Fibroblast of peridontal ligament (primary cell): ENCODE results near the gene BEGAIN.

Source experiments
- DNase-seq: peaks from one replicate; pipeline ENCODE4 v3.0.0-alpha.2; 2010; ENCODE audit errors: extremely low read depth

The BEGAIN gene

DNA sequence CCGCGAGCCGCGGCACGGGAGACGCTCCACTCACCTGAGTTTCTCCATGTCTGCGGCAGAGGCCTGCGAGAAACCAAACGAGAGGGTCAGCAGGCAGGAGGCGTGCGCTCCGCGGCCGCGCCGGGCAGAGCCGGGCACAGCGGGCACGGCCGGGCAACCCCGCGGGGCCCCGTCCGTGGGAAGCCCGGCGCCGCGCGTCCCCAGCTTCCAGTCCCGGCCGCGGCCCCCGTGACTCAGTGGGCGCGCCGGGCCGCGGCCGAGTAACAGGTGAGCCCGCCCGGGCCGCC is 19.4 kb downstream of the BEGAIN start:
- DNase-seq, result no peak

GRCh38 chr14:100567009-100567876 is 20.0 kb downstream of the BEGAIN start:
- DNase-seq, result no peak

DNA sequence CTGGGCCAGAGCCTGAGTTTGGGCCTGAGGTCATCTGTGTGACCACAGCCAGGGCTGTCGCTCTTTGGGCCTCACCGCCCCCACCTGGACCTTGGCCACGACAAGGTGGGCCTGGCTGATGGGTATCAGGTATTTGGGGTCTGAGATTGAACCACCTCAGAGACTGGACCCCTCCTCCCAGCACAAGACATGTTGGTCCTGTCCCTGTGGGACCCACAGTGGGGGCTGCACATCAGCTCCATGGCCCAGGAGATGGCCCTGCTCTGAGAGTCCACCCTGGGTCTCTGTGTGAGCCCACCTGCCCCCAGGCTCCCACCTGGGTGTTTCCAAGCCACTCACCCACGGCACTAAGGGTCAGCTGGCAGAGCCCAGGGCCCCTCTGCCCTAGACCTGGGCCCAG is 20.6 kb downstream of the BEGAIN start:
- DNase-seq, result no peak

DNA sequence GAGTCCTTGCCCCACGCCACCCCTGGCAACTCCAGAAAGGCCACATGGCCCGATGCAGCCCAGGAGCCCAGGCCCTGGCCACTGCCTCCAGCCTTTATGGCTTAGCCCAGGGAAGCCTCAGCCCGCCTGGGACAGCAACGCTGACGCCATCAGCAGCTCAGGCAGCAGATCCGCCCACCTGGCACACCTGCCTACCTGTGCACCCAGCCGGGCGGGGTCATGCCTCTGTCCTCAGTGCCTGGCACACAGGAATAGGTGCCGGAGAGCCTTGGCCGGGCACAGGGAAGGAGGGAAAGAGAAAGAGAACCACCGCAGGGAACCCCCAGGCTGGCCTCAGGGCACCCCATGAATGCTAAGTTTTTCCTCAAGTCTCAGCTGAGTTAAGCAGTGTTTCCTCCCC is 21.1 kb downstream of the BEGAIN start:
- DNase-seq, result no peak

DNA sequence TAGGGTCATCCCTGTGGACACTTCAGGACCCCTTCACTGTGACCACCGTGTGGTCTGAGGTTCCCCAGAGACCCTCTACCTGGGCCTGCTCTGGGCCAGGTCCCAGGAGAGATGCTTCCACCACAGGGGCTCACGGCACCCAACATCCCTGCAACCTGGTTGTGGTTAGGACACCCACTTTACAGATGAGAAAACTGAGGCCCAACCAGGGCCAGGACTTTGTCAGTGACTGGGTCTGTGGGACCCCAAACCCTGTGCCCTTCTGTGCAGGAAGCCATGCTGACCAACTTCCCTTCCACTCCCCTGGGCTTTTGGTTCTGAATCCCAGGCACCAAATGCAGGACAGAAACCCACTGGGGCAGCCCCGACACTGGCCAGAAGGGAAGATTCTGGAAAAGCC is 21.6 kb downstream of the BEGAIN start:
- DNase-seq, result no peak

DNA sequence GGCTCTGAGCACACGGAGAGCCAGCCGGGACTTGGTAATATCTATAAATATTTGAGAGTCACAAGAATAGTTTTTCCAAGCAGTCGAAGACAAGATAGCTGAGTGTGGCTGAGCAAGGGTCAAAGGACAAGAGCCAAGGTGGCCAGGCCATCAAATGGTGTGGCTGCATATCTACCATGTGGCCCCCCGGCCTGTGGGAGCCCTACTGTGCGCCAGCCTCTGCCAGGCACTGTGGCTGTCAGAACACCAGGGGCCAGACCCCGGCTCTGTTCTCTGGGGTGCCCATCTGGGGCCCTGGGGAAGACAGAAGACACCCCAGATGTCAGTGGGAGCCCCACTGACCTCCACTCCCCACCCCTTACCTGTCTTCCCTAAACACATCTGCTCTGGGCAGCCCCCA is 22.7 kb downstream of the BEGAIN start:
- DNase-seq, result no peak

DNA sequence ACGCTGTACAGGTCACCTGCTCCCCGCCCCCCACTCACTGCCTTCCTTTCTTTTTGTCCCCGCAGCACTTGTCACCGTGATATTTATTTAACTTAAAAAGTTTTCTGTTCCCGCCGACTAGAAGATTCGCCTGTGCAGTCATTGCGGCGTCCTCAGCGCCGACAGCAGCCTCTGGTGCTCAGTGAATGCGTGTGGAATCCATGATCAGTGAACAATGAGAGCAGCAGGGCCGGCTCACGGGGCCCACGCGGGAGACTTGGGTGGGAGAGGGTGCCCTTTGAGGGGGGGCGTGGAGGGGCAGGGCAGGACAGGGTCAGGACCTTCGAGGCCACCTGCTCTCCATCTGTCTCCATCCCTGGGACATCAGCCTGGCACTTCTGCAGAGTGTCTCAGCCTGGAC is 24.5 kb downstream of the BEGAIN start:
- no peak for DNase-seq

GRCh38 chr14:100561005-100561404 is 26.2 kb downstream of the BEGAIN start:
- no peak for DNase-seq

GRCh38 chr14:100560471-100560870 is 26.7 kb downstream of the BEGAIN start:
- no peak for DNase-seq

DNA sequence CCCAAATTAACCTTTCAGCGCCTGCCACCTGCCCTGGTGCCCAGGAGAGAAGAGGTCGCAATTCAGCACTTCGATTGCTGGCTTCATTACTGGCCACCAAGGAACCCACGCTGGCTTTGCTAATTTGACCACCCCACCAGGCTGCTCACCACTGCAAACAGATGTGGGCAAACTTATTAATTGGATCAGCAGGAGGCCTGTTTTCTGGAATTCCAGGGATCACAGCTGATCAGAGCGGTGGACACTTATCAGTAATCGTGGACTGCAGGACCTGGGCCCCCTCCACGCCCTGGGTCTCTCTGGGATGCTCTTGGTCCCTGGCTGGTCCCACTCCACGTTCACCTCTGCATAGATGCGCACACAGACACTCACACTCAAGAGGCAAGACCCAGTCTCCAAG is 27.8 kb downstream of the BEGAIN start:
- no peak for DNase-seq

- no peak for DNase-seq
Measured at GRCh38 chr14:100558966-100559365, 28.3 kb downstream of the BEGAIN start.

DNA sequence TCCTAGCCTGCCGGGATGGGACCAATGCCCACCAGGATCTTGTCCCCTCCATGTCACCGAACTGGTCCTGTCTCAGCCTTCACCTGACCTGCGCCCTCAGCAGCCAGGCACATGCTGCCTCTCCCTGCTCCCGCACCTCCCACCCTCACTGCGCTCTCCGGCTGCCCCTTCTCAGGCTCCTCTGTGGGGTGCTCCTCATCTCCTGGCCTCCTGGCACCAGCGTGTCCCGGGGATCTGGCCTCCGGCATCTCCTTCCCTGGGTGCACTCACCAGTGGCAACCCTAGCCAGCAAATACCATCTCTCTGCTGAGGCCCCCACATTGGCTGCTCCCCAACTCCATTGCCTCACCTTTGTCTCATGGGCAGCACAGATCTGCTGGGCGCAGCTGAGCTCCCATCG is 29.0 kb downstream of the BEGAIN start:
- no peak for DNase-seq

GRCh38 chr14:100557658-100558057 is 29.6 kb downstream of the BEGAIN start:
- DNase-seq, result no peak

GRCh38 chr14:100556936-100557505 is 30.2 kb downstream of the BEGAIN start:
- DNase-seq, result no peak

DNA sequence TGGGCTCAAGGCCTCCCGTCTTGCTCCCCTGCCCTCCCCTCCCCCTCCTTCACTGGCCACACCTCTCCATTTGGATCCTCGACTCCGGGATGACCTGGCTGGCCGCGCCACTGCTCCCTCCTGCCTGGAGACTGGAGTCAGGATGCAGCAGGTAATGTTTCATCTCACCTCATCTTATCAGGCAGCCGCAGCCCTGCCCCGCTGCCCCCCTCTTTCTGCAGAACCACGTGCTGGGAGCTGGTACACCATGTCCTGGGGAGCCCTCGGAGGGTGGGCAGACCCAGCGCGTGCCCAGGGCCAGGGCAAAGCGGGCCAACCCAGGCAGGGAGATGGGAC is 31.1 kb downstream of the BEGAIN start:
- no peak for DNase-seq

GRCh38 chr14:100555436-100556139 is 31.6 kb downstream of the BEGAIN start:
- DNase-seq, result no peak

- DNase-seq, result no peak
Measured at GRCh38 chr14:100554696-100555320, 32.4 kb downstream of the BEGAIN start.

DNA sequence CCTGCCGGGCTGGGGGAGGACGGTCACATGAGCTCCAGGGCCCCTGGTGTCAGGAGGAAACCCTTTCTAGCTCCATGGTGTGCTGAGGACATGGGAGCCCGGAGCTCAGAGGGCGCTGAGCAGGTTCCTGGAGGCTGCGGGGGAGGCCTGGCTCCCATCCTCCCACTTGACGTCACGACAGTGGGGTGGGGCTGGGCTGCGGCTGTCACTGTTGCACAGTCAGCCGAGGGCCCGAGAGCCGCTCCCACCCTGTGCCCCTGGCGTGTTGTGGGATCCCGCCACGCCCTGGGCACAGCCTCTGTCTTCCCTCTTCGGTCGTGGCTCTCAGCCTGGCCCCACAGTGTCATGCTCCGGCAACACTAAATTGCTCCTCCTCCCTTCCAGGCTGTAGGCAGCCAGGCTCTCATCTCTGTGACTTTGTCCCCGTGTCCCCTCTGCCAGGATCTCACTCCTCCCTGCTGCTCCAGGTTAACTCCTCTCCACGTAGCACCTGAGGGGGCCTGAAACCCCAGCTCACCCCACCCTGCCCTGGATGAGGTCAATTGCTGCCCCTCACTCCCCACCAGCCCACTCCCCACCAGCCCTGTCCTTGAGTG is 33.0 kb downstream of the BEGAIN start:
- no peak for DNase-seq

DNA sequence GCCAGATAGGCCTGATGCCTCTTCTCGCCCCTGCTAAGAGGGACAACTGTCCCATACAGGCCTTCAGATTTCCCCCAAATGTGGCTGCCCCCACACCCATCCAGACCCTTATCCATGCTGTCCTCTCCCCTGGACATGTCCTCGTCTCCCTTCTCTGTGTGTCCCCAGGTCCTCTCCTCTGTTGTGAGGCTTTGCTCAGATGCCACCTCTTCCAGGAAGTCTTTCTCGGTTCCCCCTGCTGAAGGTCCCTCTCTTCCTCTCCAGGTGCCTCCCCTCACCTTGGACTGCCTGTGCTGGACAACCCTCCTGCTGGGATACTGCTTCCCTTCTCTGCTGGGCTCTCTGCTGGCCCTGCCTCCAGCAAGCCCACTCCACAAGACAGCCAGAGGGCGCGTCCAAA is 33.7 kb downstream of the BEGAIN start:
- no peak for DNase-seq

GRCh38 chr14:100552524-100553125 is 34.6 kb downstream of the BEGAIN start:
- DNase-seq, result no peak

- DNase-seq, result no peak
Measured at GRCh38 chr14:100551056-100551455, 36.2 kb downstream of the BEGAIN start.
